ENCODE results near the gene MRPL10. TPM values are rescaled to one million over a fixed set of nuclear protein-coding genes. Genes with fewer than 3 reads are reported as not detected.
A peak's percentile ranks its signal among the peaks of the same experiment; 100 is the strongest.

The MRPL10 gene
- total and polyA plus RNA-seq, 2 of the 8 experiments (the other 6 are each of a cell fraction or from before 2014, with no cell fraction given): 85.3 to 214 TPM

DNA sequence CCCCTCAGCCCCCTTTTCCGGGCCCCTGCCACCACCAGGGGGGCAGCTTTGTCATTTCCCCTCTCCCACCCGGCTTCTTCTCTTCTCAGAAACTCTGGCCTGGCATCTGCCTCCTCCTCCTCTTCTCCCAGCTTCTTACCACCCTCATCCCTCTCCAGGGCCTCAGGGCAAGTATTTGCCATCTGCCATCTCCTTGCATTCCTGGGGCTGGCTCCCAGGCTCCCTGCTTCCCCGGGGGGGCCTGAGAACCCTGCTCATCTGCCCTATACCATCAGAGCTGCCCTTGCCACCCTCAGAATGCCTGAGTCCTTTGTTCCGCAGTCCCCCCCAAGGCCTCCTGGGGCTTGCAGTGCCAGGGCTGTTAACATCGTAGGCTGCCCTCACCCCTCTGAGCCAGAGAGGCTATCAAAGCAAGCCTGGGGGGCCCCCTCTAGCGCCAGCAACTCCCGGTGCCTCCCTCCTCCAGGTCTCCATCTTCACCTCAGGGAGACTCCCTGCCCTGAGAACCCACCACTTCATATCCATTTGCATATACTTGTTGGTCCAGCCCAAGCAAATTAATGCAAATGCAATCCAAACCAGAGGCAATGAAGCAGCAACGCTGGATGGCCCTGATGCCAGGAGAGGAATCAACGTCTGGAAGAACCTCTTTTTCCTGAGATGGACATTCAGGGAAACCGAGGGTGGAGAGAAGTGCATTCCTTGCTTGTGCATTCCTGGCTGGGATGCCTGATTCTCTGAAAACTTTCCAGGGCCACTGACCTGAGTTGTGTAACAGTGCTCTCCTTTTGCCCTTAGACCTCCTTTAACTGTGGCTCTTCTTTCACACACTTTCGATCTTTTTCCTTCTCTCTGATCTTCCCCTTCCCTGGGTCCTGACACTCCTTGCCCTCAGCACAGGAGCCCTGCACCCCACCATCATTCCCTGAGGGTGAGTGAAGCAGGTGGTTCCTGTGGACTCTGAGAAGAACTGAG, 44.0 kb upstream of the MRPL10 start:
- no peak overlapping the region for H3K14ac ChIP-seq (ENCODE audit: insufficient read length)
- H4K5ac ChIP-seq (ENCODE audit: insufficient read length, low read depth, low read length): no peak overlapping the region
- peak overlapping the region; percentile 61; the same call in 1 of the 2 replicates for H2BK20ac ChIP-seq (ENCODE audit: low read length)
- H3K79me1 ChIP-seq (ENCODE audit: low read depth, low read length): no peaks in the 10 kb centered on the region
- TF ChIP-seq JUND (IDR thresholded peaks at IDR 0.05; ENCODE audit: low read length): no peak
- TF ChIP-seq, protein P1, sequence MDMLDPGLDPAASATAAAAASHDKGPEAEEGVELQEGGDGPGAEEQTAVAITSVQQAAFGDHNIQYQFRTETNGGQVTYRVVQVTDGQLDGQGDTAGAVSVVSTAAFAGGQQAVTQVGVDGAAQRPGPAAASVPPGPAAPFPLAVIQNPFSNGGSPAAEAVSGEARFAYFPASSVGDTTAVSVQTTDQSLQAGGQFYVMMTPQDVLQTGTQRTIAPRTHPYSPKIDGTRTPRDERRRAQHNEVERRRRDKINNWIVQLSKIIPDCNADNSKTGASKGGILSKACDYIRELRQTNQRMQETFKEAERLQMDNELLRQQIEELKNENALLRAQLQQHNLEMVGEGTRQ (IDR thresholded peaks at IDR 0.05; ENCODE audit: low read length): no peak
- no peak for TF ChIP-seq JUN (IDR thresholded peaks at IDR 0.05; ENCODE audit: low read depth, low read length)
- no peak for TF ChIP-seq RBBP5 (IDR thresholded peaks at IDR 0.05; ENCODE audit: borderline replicate concordance, low read depth, low read length)
- H2BK120ac ChIP-seq (replicated peaks; ENCODE audit: low read depth, low read length): no peak overlapping the region
- peaks cover 4% of the 10 kb centered on the region; the same call in 1 of the 2 replicates for H3K23me2 ChIP-seq (ENCODE audit: low read depth, low read length)
- no peaks in the 10 kb centered on the region for H3K9me3 ChIP-seq (ENCODE audit: insufficient read depth in 2 of 2, low read depth in 1 of 2, low read length in 1 of 2)
- peaks cover 3 to 21% (median 16%) of the 10 kb centered on the region in 4 experiments; a peak in 5 of 7 replicates for H3K27me3 ChIP-seq (replicated peaks in 1 of 4; ENCODE audit: control insufficient read depth in 3 of 4, extremely low read depth in 1 of 4, insufficient read depth in 3 of 4, low read length in 3 of 4)
- no peak overlapping the region; the same call in 1 of the 2 replicates for H3K18ac ChIP-seq (ENCODE audit: extremely low read depth, low read length)
- H2BK12ac ChIP-seq (ENCODE audit: low read depth, low read length): 0 out of 2 replicates have a peak overlapping the region, but pooled peaks have one; percentile 33
- peak overlapping the region in 1 of 2 experiments; percentile 6; a peak in 2 of 4 replicates for H3K4me2 ChIP-seq (ENCODE audit: insufficient read depth in 1 of 2, low read depth in 2 of 2, low read length in 2 of 2)
- H3K4me3 ChIP-seq (ENCODE audit: extremely low read depth in 1 of 4, insufficient read depth in 2 of 4, low read depth in 3 of 4, low read length in 4 of 4): no peak overlapping the region
- H3K36me3 ChIP-seq (ENCODE audit: control insufficient read depth in 2 of 4, insufficient read depth in 4 of 4, low read length in 3 of 4): no peaks in the 10 kb centered on the region
- WGBS, 2 experiments (ENCODE audit: extremely low coverage in 1 of 2, insufficient coverage in 1 of 2, insufficient read length in 1 of 2, insufficient replicate concordance in 2 of 2, low coverage in 1 of 2, low lambda C conversion rate in 2 of 2, missing lambda C conversion rate in 1 of 2): 64% methylated on average over 11 of the region's 11 CpGs; no CpG with 5 or more reads in 1 of the 2 experiments
- H3K79me2 ChIP-seq (ENCODE audit: control insufficient read depth in 1 of 2, insufficient read depth in 2 of 2, low read length in 2 of 2): no peaks in the 10 kb centered on the region
- no peak overlapping the region for H2BK5ac ChIP-seq (ENCODE audit: low read depth, low read length)
- CTCF ChIA-PET (ENCODE audit: partially characterized antibody): interaction anchor here (0.6 to 10.7 kb wide), 10 partner anchors 9 to 216 kb away, joined by 3 to 257 read pairs (median 3); partner anchors contain the start of genes SCRN2 and SP6
- peak overlapping the region; percentile 12 for H2BK15ac ChIP-seq (ENCODE audit: low read length)
- H3K4ac ChIP-seq (replicated peaks; ENCODE audit: insufficient read length, low read depth, low read length): no peak overlapping the region
- no peak overlapping the region for H3K9ac ChIP-seq (replicated peaks in 1 of 4; ENCODE audit: extremely low read depth in 1 of 4, low read depth in 3 of 4, low read length in 3 of 4)
- H4K20me1 ChIP-seq (replicated peaks in 1 of 2; ENCODE audit: control insufficient read depth in 1 of 2, insufficient read depth in 2 of 2, low read length in 2 of 2): no peaks in the 10 kb centered on the region
- POLR2A ChIA-PET (ENCODE audit: partially characterized antibody): interaction anchor here (0.7 to 3.6 kb wide), 6 partner anchors 7 to 28 kb away, joined by 3 to 17 read pairs (median 4); partner anchors contain the start of gene SP6
- no peak overlapping the region for H4K91ac ChIP-seq (replicated peaks; ENCODE audit: insufficient read length, low read length)
- no peak overlapping the region for H4K8ac ChIP-seq (ENCODE audit: extremely low read depth, insufficient read depth, low read length)
- no peak overlapping the region for H3K27ac ChIP-seq (ENCODE audit: low read depth, low read length)
- no peak overlapping the region for H2AFZ ChIP-seq (ENCODE audit: low read length)
- DNase-seq (ENCODE audit: low read depth in 1 of 2, low spot score in 2 of 2): no peak
- H2AK5ac ChIP-seq (ENCODE audit: low read depth, low read length): peak overlapping the region; percentile 56; the same call in 1 of the 2 replicates
- H3K23ac ChIP-seq (ENCODE audit: insufficient read length): no peak overlapping the region
- H3K4me1 ChIP-seq (replicated peaks in 1 of 4; ENCODE audit: control insufficient read depth in 3 of 4, insufficient read depth in 4 of 4, low read length in 3 of 4): peaks cover 16 to 44% (median 27%) of the 10 kb centered on the region in 4 experiments
- no peak for FAIRE-seq
- no peak overlapping the region for H3K56ac ChIP-seq (replicated peaks; ENCODE audit: insufficient read length, low read depth, low read length)

Measured in H1 (cell line).